Fibroblast of the aortic adventitia (primary cell): Measurements from ENCODE around the gene ZNF74. TPM values are rescaled to one million over a fixed set of nuclear protein-coding genes. Genes with fewer than 3 reads are reported as not detected.

Source experiments
- DNase-seq: peaks from one replicate; pipeline ENCODE4 v3.0.0-alpha.2; 2010; ENCODE audit warnings: low read depth
- H3K4me3 ChIP-seq: 2 replicates; pipeline ENCODE4 v1.5.1; 2011; ENCODE audit warnings: low read depth, mild to moderate bottlenecking, control low read depth, low read length, moderate library complexity
- total RNA-seq: library from RNA; depleted of rRNA; stranded (reverse); fragments of >200 nt; gene quantifications from 2 replicates; pipeline ENCODE4 v1.2.3, GENCODE V29; 2012; ENCODE audit warnings: low replicate concordance
- TF ChIP-seq, protein P1 (sequence below): IDR thresholded peaks from 2 replicates; pipeline ENCODE4 v1.5.1; 2011; ENCODE audit warnings: mild to moderate bottlenecking, low read length, control low read depth, inconsistent platforms; ENCODE audit not compliant: insufficient read depth

ZNF74 gene
- total RNA-seq, 1 donor = 5.8 TPM

DNA sequence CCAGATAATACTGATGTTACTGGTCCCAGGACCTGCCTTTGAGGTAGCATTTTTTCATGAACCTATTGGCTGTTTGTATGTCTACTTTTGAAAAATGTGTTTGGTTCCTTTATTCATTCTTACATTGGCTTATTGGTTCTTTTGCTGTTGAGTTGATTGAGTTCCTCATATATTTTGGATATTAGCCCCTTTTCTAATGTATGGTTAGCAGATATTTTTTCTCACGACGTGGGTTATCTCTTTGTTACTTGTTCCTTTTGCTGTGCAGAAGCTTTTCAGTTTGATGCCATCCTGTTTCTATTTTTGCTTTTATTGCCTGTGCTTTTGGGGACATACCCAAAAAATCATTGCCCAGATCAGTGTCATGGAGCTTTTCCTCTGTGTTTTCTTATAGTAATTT lies 9.8 kb upstream of the ZNF74 start:
- no peak for DNase-seq
- TF ChIP-seq, protein P1, sequence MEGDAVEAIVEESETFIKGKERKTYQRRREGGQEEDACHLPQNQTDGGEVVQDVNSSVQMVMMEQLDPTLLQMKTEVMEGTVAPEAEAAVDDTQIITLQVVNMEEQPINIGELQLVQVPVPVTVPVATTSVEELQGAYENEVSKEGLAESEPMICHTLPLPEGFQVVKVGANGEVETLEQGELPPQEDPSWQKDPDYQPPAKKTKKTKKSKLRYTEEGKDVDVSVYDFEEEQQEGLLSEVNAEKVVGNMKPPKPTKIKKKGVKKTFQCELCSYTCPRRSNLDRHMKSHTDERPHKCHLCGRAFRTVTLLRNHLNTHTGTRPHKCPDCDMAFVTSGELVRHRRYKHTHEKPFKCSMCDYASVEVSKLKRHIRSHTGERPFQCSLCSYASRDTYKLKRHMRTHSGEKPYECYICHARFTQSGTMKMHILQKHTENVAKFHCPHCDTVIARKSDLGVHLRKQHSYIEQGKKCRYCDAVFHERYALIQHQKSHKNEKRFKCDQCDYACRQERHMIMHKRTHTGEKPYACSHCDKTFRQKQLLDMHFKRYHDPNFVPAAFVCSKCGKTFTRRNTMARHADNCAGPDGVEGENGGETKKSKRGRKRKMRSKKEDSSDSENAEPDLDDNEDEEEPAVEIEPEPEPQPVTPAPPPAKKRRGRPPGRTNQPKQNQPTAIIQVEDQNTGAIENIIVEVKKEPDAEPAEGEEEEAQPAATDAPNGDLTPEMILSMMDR = no peak
- H3K4me3 ChIP-seq = no peak overlapping the region

DNA sequence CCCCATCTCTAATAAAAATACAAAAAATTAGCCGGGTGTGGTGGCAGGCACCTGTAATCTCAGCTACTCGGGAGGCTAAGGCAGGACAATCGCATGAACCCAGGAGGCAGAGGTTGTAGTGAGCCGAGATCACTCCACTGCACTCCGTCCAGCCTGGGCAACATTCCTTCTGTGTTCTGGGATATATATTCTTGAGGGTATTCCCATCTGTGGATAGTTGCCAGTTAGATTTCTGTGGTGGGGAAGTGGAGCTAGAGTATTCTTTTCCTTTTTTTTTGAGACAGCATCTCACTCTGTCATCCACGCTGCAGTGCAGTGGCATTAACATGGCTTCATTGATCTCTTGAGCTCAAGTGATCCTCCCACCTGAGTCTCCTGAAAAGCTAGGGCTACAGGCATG lies 9.1 kb upstream of the ZNF74 start:
- TF ChIP-seq, protein P1 = no peak
- no peak overlapping the region for H3K4me3 ChIP-seq
- DNase-seq = no peak

DNA sequence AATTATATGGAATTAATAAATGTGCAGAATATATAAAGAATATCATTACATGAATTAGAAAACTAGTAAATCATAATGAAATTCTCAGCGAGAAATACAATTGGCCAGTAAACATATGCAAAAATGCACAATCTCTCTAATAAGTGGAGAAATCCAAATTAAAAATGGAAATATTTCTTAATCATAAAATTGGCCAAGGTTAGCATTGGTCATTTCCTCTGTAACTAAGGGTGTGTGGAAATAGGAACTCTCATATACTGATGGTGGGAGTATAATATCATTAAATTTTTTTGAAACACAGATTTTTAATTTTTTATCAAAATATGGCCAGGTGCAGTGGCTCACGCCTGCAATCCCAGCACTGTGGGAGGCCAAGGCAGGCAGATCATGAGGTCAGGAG lies 7.6 kb upstream of the ZNF74 start:
- no peak for DNase-seq
- TF ChIP-seq, protein P1 = no peak
- H3K4me3 ChIP-seq = no peak overlapping the region

DNA sequence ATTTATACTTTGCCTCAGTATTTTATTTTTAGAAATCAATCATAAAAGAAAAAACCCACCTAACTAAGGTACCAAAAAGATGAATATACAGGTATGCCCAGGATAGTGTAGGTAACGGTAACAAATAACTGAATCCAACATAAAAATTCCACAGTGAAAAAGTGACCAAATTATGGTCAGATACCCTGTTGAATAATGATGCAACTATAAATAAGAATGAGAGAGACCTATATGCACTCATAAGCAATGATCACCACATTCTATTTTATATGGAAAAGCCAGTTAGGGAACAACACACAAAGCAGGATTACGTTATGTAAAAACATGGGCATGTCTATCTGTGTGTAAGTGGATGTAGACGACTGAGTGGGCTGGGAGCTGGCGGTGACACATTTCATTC lies 7.0 kb upstream of the ZNF74 start:
- TF ChIP-seq, protein P1 = no peak
- no peak overlapping the region for H3K4me3 ChIP-seq
- DNase-seq = no peak

GRCh38 chr22:20388200-20388599 lies 5.8 kb upstream of the ZNF74 start:
- TF ChIP-seq, protein P1 = no peak
- no peak for DNase-seq
- no peak overlapping the region for H3K4me3 ChIP-seq

- no peak for DNase-seq
- TF ChIP-seq, protein P1 = no peak
- H3K4me3 ChIP-seq = no peak overlapping the region
Observed at GRCh38 chr22:20389288-20389687, 4.7 kb upstream of the ZNF74 start.

GRCh38 chr22:20390394-20390907 lies 3.5 kb upstream of the ZNF74 start:
- TF ChIP-seq, protein P1 = no peak
- H3K4me3 ChIP-seq = no peak overlapping the region

More at GRCh38 chr22:20390394-20390907, 3.5 kb upstream of the ZNF74 start:
- no peak for DNase-seq
